Measurements from ENCODE around the gene AGBL4.

GRCh38 chr1:48744032-48744431 is 1279.7 kb downstream of the AGBL4 start:
- TF ChIP-seq DDIT3 (CRISPR knock-in tag; IDR thresholded peaks at IDR 0.05) = no peak
- TF ChIP-seq MIER2 (CRISPR knock-in tag; IDR thresholded peaks at IDR 0.05) = no peak
- TF ChIP-seq KDM1A (CRISPR knock-in tag; IDR thresholded peaks at IDR 0.05) = no peak
- TF ChIP-seq ZNF274 (CRISPR knock-in tag; IDR thresholded peaks at IDR 0.05) = no peak
- TF ChIP-seq POLR2A (IDR thresholded peaks at IDR 0.05; ENCODE audit: insufficient read depth in 1 of 2, low read depth in 2 of 2, low read length in 2 of 2) = no peak
